GM12891 (cell line): ENCODE results near the gene HBE1.
"Not testable (repeated sequence)": the region's sequence is repeated elsewhere in the genome, so short reads cannot be mapped to it uniquely, and the experiment has no call there.

Experiments
- DNase-seq: peaks from one replicate; pipeline ENCODE4 v3.0.0; 2011; ENCODE audit warnings: low spot score; ENCODE audit not compliant: insufficient read length
- FAIRE-seq: peaks from 2 replicates; lab custom pipeline; 2011; peaks lifted over from hg19 to GRCh38; lab: Jason Lieb, UNC
- PAX5 ChIP-seq: IDR thresholded peaks from 2 replicates; pipeline ENCODE4 v1.6.1; 2011; ENCODE audit warnings: low read length, moderate library complexity, mild to moderate bottlenecking; ENCODE audit not compliant: insufficient read depth, severe bottlenecking
- POLR2A ChIP-seq: IDR thresholded peaks from 2 replicates; pipeline ENCODE4 v1.6.1; 2011; ENCODE audit warnings: low read depth, low read length, control low read depth
- POLR2AphosphoS5 ChIP-seq: IDR thresholded peaks from 2 replicates; pipeline ENCODE4 v1.6.1; 2011; ENCODE audit warnings: low read depth, low read length, control low read depth
- POU2F2 ChIP-seq: IDR thresholded peaks from 2 replicates; pipeline ENCODE4 v1.6.1; 2011; ENCODE audit warnings: low read depth, mild to moderate bottlenecking, control low read depth, low read length, moderate library complexity
- SPI1 ChIP-seq: IDR thresholded peaks from 2 replicates; pipeline ENCODE4 v1.6.1; 2011; ENCODE audit warnings: low read depth, low read length, control low read depth
- TAF1 ChIP-seq: IDR thresholded peaks from 2 replicates; pipeline ENCODE4 v1.6.1; 2011; ENCODE audit warnings: low read depth, low read length, control low read depth

The HBE1 gene

DNA sequence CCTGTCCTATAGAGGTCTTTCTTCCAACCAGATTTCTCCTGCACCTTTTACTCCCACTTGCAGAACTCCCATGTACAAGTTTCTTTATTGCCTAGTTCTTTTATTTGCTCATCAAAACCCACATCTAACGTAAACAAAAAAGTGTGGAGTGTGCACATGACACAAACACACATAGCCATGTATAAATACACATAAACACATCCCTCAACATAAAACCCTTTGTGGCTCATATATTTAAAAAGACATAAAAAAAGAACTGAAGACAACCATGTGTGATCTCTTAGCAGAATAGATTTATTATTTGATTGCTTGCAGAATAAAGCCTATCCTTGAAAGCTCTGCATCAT is 16.9 kb downstream of the HBE1 start:
- DNase-seq: no peak
- TF ChIP-seq POU2F2: no peak
- TF ChIP-seq SPI1: no peak
- no peak for TF ChIP-seq POLR2A
- no peak for TF ChIP-seq TAF1
- TF ChIP-seq POLR2AphosphoS5: no peak
- no peak for TF ChIP-seq PAX5

DNA sequence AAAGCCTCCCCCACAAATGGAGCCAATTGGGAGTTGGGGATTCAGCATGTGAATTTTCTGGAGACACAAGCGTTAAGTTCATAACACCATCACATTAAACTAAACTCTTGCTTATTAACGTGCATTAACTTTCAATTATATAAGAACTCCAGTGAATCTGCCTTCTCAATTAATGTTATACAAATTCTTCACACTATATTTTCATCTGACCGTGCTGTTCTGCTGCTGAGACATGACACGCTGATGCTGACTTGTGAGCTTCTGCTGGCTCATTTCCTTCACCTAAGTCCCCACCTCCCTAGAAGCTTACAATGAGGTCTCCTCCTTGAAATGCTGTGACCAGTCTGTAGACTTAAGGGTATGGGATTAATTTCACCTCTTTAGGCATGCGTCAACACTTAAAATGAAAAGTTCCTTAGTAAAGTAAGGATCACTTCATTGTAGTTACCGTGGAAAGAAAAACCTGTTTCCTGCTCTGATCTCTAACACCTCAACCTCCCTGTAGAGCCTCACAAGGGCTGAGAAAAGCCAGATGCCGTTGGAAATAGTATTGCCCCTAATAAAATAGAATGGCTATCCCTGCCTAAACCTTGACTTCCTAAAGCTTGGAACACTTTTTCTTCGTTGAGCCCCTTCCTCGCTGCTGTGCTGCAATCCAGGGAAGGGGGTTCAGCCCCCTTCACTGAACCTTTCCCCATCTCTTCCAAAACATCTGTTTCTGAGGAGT is 17.4 kb downstream of the HBE1 start:
- DNase-seq (no peak), FAIRE-seq (no peak)
- no peak for TF ChIP-seq POLR2A
- no peak for TF ChIP-seq TAF1
- no peak for TF ChIP-seq PAX5
- TF ChIP-seq POU2F2: no peak
- no peak for TF ChIP-seq POLR2AphosphoS5
- no peak for TF ChIP-seq SPI1

More for the DNA sequence above, 16.9 kb downstream of the HBE1 start:
- no peak for FAIRE-seq

DNA sequence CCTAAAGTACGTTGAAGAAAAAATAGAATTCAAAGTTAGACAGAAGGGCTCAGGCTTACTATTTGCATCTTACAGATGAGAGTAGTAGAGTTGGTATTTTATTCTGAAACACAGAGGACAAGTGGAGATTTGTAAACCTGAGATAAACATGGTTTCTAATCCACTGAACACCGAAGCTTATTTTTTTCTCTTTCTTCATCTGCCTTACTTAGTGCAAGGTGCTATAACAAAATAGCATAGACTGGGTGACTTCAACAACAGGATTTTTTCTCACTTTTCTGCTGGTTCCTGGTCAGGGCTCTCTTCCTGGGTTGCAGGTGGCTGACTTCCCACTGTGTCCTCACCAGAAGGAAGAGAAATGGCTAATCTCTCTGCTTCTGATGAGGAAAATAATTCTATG is 18.0 kb downstream of the HBE1 start:
- TF ChIP-seq PAX5 (no peak), TAF1 (no peak), POU2F2 (no peak), SPI1 (no peak), POLR2A (no peak), POLR2AphosphoS5 (no peak)
- FAIRE-seq: no peak

GRCh38 chr11:5250543-5251204 is 19.1 kb downstream of the HBE1 start:
- DNase-seq (no peak), FAIRE-seq (no peak)
- no peak for TF ChIP-seq PAX5
- TF ChIP-seq TAF1: no peak
- no peak for TF ChIP-seq POU2F2
- TF ChIP-seq SPI1: no peak
- no peak for TF ChIP-seq POLR2AphosphoS5
- TF ChIP-seq POLR2A: no peak

More for the DNA sequence above, 18.0 kb downstream of the HBE1 start:
- DNase-seq: no peak

- FAIRE-seq, DNase-seq: not testable (repeated sequence)
Observed at GRCh38 chr11:5249807-5250396, 19.8 kb downstream of the HBE1 start, which contains the start of gene HBG1. HBG1 (minus strand) TSS chr11:5249857; CDS start chr11:5249804, 53 bp downstream.

DNA sequence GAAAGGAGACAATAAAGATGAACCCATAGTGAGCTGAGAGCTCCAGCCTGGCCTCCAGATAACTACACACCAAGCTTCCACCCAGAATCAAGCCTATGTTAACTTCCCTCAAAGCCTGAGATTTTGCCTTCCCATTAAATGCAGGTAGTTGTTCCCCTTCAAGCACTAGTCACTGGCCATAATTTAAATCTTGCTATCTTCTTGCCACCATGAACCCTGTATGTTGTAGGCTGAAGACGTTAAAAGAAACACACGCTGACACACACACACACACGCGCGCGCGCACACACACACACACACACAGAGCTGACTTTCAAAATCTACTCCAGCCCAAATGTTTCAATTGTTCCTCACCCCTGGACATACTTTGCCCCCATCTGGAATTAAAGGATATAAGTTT is 21.2 kb downstream of the HBE1 start:
- FAIRE-seq, DNase-seq: not testable (repeated sequence)

DNA sequence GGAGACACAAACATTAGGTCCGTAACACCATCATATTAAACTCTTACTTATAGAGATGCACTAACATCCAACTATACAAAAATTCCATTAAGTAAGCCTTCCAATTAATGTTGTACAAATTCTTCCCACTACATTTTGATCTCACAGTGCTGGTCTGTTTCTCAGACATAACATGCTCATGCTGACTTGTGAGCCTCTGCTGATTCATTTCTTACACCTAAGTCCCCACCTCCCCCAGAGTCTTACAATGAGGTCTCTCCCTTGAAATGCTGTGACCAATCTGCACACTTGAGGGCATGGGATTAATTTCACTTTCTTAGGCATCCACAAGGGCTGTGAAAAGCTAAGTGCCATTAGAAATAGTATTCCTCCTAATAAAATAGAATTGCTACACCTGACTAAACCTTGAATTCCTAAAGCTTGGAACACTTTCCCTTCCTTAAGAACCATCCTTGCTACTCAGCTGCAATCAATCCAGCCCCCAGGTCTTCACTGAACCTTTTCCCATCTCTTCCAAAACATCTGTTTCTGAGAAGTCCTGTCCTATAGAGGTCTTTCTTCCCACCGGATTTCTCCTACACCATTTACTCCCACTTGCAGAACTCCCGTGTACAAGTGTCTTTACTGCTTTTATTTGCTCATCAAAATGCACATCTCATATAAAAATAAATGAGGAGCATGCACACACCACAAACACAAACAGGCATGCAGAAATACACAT is 22.1 kb downstream of the HBE1 start:
- TF ChIP-seq SPI1 (no peak), PAX5 (no peak), POU2F2 (no peak), POLR2AphosphoS5 (no peak), TAF1 (no peak), POLR2A (no peak)
- FAIRE-seq: no peak
- no peak for DNase-seq

DNA sequence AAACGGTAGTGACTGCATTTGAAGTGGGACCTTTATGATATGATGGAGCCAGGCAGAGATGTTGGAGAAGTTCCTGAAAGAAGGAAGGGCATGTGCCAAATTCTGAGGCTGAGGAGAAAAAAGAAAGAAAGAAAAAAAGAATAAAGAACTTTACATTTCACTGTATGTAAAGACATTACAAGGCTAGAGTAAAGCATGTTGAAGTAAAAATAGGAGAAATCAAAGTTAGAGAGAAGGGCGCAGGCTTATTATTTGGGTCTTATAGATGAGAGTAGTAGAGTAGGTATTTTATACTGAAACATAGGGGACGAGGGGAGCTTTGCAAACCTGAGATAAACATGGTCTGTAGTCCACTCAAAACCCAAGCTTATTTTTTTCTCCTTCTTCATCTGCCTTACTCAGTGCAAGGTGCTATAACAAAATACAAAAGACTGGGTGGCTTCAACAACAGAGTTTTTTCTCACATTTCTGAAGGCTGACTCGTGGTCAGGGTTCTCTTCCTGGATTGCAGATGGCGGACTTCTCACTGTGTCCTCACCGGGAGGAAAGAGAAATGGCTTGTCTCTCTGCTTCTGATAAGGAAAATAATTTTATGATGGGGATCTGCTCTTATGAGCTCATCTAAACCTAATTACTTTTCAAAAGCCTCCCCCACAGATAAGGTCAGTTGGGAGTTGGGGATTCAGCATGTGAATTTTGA is 22.8 kb downstream of the HBE1 start:
- DNase-seq: no peak
- no peak for FAIRE-seq
- TF ChIP-seq POU2F2 (no peak), PAX5 (no peak), POLR2A (no peak), POLR2AphosphoS5 (no peak), SPI1 (no peak), TAF1 (no peak)

DNA sequence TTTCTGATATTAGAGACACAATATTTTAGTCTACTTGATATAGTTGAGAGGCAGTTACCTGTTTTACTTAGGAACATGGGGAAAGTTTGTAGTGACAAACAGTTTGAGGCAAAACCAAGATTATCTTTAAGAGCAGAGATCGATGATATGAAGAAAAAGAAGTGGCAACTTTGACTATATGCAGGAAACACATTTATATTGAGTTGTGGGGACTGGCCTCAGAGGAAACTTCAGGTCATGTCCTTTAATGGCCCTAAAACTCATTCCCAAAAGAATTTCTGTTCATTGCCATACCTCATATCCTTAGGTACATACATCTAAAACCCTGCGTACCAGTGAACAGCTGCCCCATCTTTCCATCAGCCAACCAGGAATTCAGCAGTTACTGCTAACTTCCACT is 24.6 kb downstream of the HBE1 start:
- TF ChIP-seq TAF1 (no peak), POU2F2 (no peak), SPI1 (no peak), POLR2AphosphoS5 (no peak), POLR2A (no peak), PAX5 (no peak)
- no peak for DNase-seq
- FAIRE-seq: no peak
